Spleen (tissue), 11 donors: ENCODE data around the gene DTX1. TPM values are rescaled to one million over a fixed set of nuclear protein-coding genes. Genes with fewer than 3 reads are reported as not detected.

Experiments used
- DNase-seq: peaks from one replicate; pipeline ENCODE4 v3.0.0-alpha.2; 2020
- H3K27ac ChIP-seq, 8 donors: fragments of 200-600 bp; sonication (generic) in 7 of 8; 1 replicate in 4 of 8; 2 replicates in 4 of 8; pipeline versions ENCODE4 v1.5.0 to v1.8.0; 2016 to 2021; ENCODE audit warnings: inconsistent platforms in 4 of 8, mild to moderate bottlenecking in 4 of 8, moderate library complexity in 1 of 8
- H3K27me3 ChIP-seq, 7 donors: fragments of 200-600 bp; sonication (generic) in 6 of 7; replicated peaks in 1 of 7; 1 replicate in 4 of 7; 2 replicates in 3 of 7; pipeline versions ENCODE4 v1.5.0 to v1.8.0; 2016 to 2021; ENCODE audit warnings: inconsistent platforms in 3 of 7, mild to moderate bottlenecking in 1 of 7
- H3K36me3 ChIP-seq, 6 donors: fragments of 200-600 bp; sonication (generic) in 5 of 6; 1 replicate in 4 of 6; 2 replicates in 2 of 6; pipeline versions ENCODE4 v1.5.0 to v1.8.0; 2016 to 2021; ENCODE audit warnings: inconsistent platforms in 2 of 6
- H3K4me1 ChIP-seq, 6 donors: fragments of 200-600 bp; sonication (generic) in 5 of 6; 1 replicate in 3 of 6; 2 replicates in 3 of 6; pipeline versions ENCODE4 v1.5.0 to v1.8.0; 2016 to 2021; ENCODE audit warnings: inconsistent platforms in 3 of 6
- H3K4me3 ChIP-seq, 8 donors: fragments of 200-600 bp; sonication (generic) in 7 of 8; 1 replicate in 4 of 8; 2 replicates in 4 of 8; pipeline versions ENCODE4 v1.5.0 to v1.8.0; 2016 to 2021; ENCODE audit warnings: inconsistent platforms in 4 of 8, mild to moderate bottlenecking in 4 of 8, moderate library complexity in 2 of 8
- H3K9me3 ChIP-seq, 8 donors: fragments of 200-600 bp; sonication (generic) in 7 of 8; 1 replicate in 4 of 8; 2 replicates in 4 of 8; pipeline versions ENCODE4 v1.5.0 to v1.8.0; 2016 to 2021; ENCODE audit warnings: inconsistent platforms in 4 of 8
- POLR2A ChIP-seq, 3 donors: fragments of 450-650 bp; IDR thresholded peaks; one replicate each; pipeline ENCODE4 v1.5.1; 2017; ENCODE audit warnings: antibody characterized with exemption in 3 of 3, mild to moderate bottlenecking in 1 of 3
- POLR2AphosphoS5 ChIP-seq, 3 donors: sonication (generic); formaldehyde crosslinking; IDR thresholded peaks; one replicate each; pipeline ENCODE4 v1.5.1; 2017; ENCODE audit warnings: antibody characterized with exemption in 3 of 3
- WGBS, 5 donors: extraction: QIAGEN DNeasy Blood & Tissue Kit in 3 of 5; methylation state at CpG; one replicate each; pipeline versions ENCODE4 v1.1.5 to v1.1.7; 2013 to 2018; 5-methylcytosine and 5-hydroxymethylcytosine counted together
- intact Hi-C: fragments of 100-400 bp; cut with DNase I; formaldehyde crosslinking; loops from one replicate; pipeline ENCODE4 v1.15.0; 2023; ENCODE audit warnings: low total_unique reads
- polyA plus RNA-seq, 3 donors: library from polyadenylated mRNA; stranded (reverse); fragments of 200-250 nt; gene quantifications; one replicate each; pipeline ENCODE4 v1.2.1, GENCODE V29; 2013
- total RNA-seq, 7 donors: library from RNA; depleted of rRNA in 3 of 7; stranded (reverse); fragments of >200 nt in 3 of 7; fragmentation: NEBNext Ultra II Directional in 4 of 7; extraction: Animal tissue kit (Norgen Biotek cat#: 25700) in 4 of 7; gene quantifications; one replicate each; pipeline versions ENCODE4 v1.1.0 to v1.2.1, GENCODE V29; 2016 to 2021
- TF ChIP-seq, protein P1 (sequence below), 11 experiments: fragments of 200-600 bp in 7 of 11; fragments of 450-650 bp in 4 of 11; sonication (generic) in 4 of 11; IDR thresholded peaks in 8 of 11; conservative IDR thresholded peaks in 3 of 11; 1 replicate in 7 of 11; 2 replicates in 4 of 11; pipeline versions ENCODE4 v1.4.0 to v1.8.0; 2016 to 2021; ENCODE audit warnings: antibody characterized with exemption in 11 of 11, inconsistent platforms in 4 of 11, mild to moderate bottlenecking in 1 of 11
- donor health status: healthy with polysubstance abuse.
- donor health status: DM: no; HTN: no; CAD: no; lungs with moderate emphysema.
- donor health status: DM: no; HTN: no; CAD: no.
- donor health status: Bipolar disorder and iron deficiency.
- donor health status: healthy.
- donor health status: DM: no; HTN: no; CAD: no.
- donor health status: DM: yes; HTN: yes; CAD: no.

DTX1 gene
- total and polyA plus RNA-seq, 10 donors = 53.4 to 141 (median 83.6) TPM

DNA sequence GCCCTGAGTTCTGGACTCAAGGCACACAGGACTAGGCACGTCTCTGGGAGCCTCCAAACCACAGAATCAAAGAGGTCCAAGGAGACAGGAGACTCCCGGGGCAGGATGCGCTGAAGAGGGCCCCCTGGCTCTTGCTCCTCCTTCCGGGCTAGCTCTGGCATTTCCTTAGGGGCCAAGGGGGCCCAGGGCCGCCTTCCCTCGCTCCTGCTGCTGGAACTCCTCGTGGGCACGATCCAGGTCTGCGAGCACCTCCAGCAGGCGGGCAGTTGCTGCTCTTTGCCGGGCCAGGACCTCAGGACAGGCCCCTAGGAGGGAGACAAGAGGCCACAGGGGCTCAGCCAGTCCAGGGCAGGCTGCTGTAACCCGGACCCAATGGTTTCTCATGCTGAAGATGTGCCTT lies 43.2 kb downstream of the DTX1 start:
- Histone ChIP-seq H3K9me3 (no peaks in the 10 kb centered on the region), H3K4me3 (no peak overlapping the region), H3K27ac (no peak overlapping the region), H3K36me3 (peaks cover 0 to 26% (median 11%) of the 10 kb centered on the region in 6 donors), H3K27me3 (peaks cover 0 to 17% (median 0%) of the 10 kb centered on the region in 7 donors), H3K4me1 (peaks cover 8 to 57% (median 27%) of the 10 kb centered on the region in 6 donors)
- intact Hi-C loops = loop anchor here (2.0 to 10.0 kb wide), 2 partner anchors 51 to 55 kb away; no protein-coding TSS in a partner anchor
- no peak for DNase-seq
- TF ChIP-seq, protein P1, sequence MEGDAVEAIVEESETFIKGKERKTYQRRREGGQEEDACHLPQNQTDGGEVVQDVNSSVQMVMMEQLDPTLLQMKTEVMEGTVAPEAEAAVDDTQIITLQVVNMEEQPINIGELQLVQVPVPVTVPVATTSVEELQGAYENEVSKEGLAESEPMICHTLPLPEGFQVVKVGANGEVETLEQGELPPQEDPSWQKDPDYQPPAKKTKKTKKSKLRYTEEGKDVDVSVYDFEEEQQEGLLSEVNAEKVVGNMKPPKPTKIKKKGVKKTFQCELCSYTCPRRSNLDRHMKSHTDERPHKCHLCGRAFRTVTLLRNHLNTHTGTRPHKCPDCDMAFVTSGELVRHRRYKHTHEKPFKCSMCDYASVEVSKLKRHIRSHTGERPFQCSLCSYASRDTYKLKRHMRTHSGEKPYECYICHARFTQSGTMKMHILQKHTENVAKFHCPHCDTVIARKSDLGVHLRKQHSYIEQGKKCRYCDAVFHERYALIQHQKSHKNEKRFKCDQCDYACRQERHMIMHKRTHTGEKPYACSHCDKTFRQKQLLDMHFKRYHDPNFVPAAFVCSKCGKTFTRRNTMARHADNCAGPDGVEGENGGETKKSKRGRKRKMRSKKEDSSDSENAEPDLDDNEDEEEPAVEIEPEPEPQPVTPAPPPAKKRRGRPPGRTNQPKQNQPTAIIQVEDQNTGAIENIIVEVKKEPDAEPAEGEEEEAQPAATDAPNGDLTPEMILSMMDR (IDR thresholded peaks at IDR 0.05 in 8 of 11, conservative IDR thresholded peaks at IDR 0.05 in 3 of 11) = no peak
- peak in 2 of 3 donors; percentile 44 to 72 for TF ChIP-seq POLR2AphosphoS5 (IDR thresholded peaks at IDR 0.05)
- WGBS, 5 donors = 69 to 86% (median 77%) methylated on average over 7 to 12 of the region's 12 CpGs

DNA sequence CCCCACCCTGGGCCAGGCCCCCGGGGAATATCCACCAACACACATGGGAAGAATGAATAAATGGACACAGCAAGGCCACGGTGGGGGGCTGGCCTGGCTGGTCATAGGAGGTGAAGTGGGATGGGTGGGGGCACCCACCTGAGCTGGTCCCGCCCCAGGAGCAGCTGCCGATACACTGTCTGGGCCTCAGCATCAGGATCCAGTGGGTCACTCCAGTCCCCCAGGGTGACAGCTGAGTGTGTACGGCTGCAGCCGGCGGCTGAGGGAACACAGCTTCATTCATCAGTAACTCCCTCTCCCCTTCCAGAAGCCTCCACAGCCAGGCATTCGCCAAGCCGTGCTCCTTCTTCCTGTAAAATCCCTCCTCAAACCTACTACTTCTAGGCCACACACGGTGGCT lies 45.2 kb downstream of the DTX1 start:
- DNase-seq = no peak

DNA sequence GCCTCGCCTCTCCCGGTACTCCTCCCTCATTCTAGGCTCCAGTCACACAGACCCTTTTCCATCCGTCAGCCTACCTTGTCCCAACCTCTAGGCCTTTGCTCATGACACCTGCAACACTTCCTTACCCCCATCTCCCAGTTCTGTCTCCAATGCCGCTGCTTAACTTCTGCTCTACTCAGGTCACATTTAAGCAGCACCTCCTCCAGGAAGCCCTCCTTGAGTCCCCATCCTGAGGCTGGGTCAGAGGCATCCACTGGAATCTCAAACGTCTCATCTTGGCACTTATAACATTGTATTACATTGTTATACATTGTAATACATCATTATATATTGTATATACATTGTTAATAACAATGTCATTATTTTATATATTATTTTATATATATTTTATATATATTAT lies 46.3 kb downstream of the DTX1 start:
- H3K4me3 ChIP-seq = no peak overlapping the region
- no peaks in the 10 kb centered on the region for H3K36me3 ChIP-seq
- H3K9me3 ChIP-seq = no peaks in the 10 kb centered on the region
- peaks cover 8 to 38% (median 23%) of the 10 kb centered on the region in 6 donors for H3K4me1 ChIP-seq
- WGBS, 5 donors = 83 to 93% (median 85%) methylated on average over 5 of the region's 5 CpGs
- TF ChIP-seq, protein P1 (IDR thresholded peaks at IDR 0.05 in 8 of 11, conservative IDR thresholded peaks at IDR 0.05 in 3 of 11) = no peak
- TF ChIP-seq POLR2AphosphoS5 (IDR thresholded peaks at IDR 0.05) (no peak), POLR2A (IDR thresholded peaks at IDR 0.05) (no peak)
- no peak for DNase-seq
- intact Hi-C loops = no loop called here
- peaks cover 0 to 17% (median 0%) of the 10 kb centered on the region in 7 donors for H3K27me3 ChIP-seq
- H3K27ac ChIP-seq = no peak overlapping the region

More for the DNA sequence above, 45.2 kb downstream of the DTX1 start:
- H3K36me3 ChIP-seq = peaks cover 0 to 6% (median 3%) of the 10 kb centered on the region in 6 donors
- H3K9me3 ChIP-seq = no peaks in the 10 kb centered on the region
- H3K27ac ChIP-seq = no peak overlapping the region
- H3K4me3 ChIP-seq = no peak overlapping the region
- 78 to 97% (median 83%) methylated on average over 10 of the region's 10 CpGs for WGBS, 5 donors
- intact Hi-C loops = no loop called here
- TF ChIP-seq POLR2A (IDR thresholded peaks at IDR 0.05) (no peak), POLR2AphosphoS5 (IDR thresholded peaks at IDR 0.05) (peak in 1 of 3 donors; percentile 43)
- H3K27me3 ChIP-seq = peaks cover 0 to 17% (median 0%) of the 10 kb centered on the region in 7 donors
- peaks cover 8 to 45% (median 23%) of the 10 kb centered on the region in 6 donors for H3K4me1 ChIP-seq

DNA sequence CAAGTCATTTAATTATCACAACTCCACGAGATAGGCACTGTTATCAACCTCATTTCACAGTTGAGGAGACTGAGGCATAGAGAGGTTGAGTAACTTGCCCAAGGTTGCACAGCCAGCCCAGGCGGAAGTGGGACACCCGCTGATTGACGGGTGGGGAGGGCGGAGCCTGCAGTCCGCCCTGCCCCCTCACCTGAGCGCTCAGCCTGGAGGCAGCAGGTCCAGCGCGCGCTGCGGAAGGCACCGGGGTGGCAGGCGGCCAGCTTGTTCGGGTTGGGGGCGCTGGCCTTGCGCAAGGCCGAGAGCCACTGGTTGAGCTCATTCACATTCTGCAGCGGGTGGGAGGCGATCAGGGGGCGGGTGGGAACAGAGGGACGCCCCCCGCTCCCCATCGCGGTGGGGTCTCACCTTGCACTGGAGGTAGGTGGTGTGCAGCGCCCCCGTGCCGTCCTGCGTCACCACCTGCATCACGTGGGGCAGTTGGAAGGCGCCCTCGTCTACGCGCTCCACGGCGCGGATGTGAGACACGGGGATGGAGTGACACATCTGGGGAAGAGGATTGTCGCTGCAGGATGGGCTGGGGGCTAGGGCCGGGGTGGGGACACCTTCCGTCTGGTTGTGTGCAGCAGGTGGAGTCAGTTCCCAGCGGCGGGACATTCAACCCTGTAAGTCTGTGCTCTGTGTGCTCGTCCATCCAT lies 47.4 kb downstream of the DTX1 start:
- 5 to 11% (median 6%) methylated on average over 37 to 43 of the region's 43 CpGs for WGBS, 5 donors

More for the DNA sequence above, 47.4 kb downstream of the DTX1 start:
- DNase-seq = peak; percentile 89
- Histone ChIP-seq H3K4me1 (peaks cover 0 to 27% (median 12%) of the 10 kb centered on the region in 6 donors), H3K27me3 (peaks cover 0 to 17% (median 0%) of the 10 kb centered on the region in 7 donors), H3K9me3 (no peaks in the 10 kb centered on the region), H3K36me3 (no peaks in the 10 kb centered on the region), H3K27ac (peak overlapping the region in 2 of 8 donors; percentile 29 to 41), H3K4me3 (peak overlapping the region in 6 of 8 donors; percentile 17 to 69 (median 32))
- intact Hi-C loops = no loop called here
- TF ChIP-seq, protein P1 (IDR thresholded peaks at IDR 0.05 in 8 of 11, conservative IDR thresholded peaks at IDR 0.05 in 3 of 11) = peak in 1 of 11 experiments; percentile 22
- TF ChIP-seq POLR2A (IDR thresholded peaks at IDR 0.05) (no peak), POLR2AphosphoS5 (IDR thresholded peaks at IDR 0.05) (peak; percentile 21 to 67 (median 51))
